Rectal smooth muscle tissue (tissue), 1 donor: ENCODE data around the gene TGIF2.

Experiments used
- H3K27ac ChIP-seq: one replicate; pipeline ENCODE4 v1.7.0; 2013; ENCODE audit warnings: low read depth, low read length, inconsistent platforms
- H3K27me3 ChIP-seq: one replicate; pipeline ENCODE4 v1.7.0; 2013; ENCODE audit warnings: low read length; ENCODE audit not compliant: control insufficient read depth, insufficient read depth
- H3K36me3 ChIP-seq: one replicate; pipeline ENCODE4 v1.7.0; 2013; ENCODE audit warnings: low read length; ENCODE audit not compliant: control insufficient read depth, insufficient read depth
- H3K4me1 ChIP-seq: one replicate; pipeline ENCODE4 v1.7.0; 2013; ENCODE audit warnings: low read length; ENCODE audit not compliant: control insufficient read depth, insufficient read depth
- H3K4me3 ChIP-seq: one replicate; pipeline ENCODE4 v1.7.0; 2013; ENCODE audit warnings: low read length
- H3K9ac ChIP-seq: one replicate; pipeline ENCODE4 v1.7.0; 2013; ENCODE audit warnings: low read length

TGIF2 gene

GRCh38 chr20:36573798-36574365, 485 bp downstream of the TGIF2 start:
- H3K4me1 ChIP-seq: peaks cover 11% of the 10 kb centered on the region

GRCh38 chr20:36574366-36575135, 1.2 kb downstream of the TGIF2 start:
- Histone ChIP-seq H3K4me3 (peak overlapping the region; percentile 71), H3K9ac (peak overlapping the region; percentile 27), H3K36me3 (peaks cover 6% of the 10 kb centered on the region), H3K27ac (peak overlapping the region; percentile 53), H3K27me3 (no peaks in the 10 kb centered on the region), H3K4me1 (peaks cover 11% of the 10 kb centered on the region)

More at GRCh38 chr20:36573798-36574365, 485 bp downstream of the TGIF2 start:
- H3K36me3 ChIP-seq: peaks cover 5% of the 10 kb centered on the region
- H3K27me3 ChIP-seq: no peaks in the 10 kb centered on the region
- peak overlapping the region; percentile 75 for H3K9ac ChIP-seq
- H3K27ac ChIP-seq: peak overlapping the region; percentile 81
- peak overlapping the region; percentile 71 for H3K4me3 ChIP-seq

GRCh38 chr20:36576081-36576445, 2.7 kb downstream of the TGIF2 start:
- Histone ChIP-seq H3K4me3 (no peak overlapping the region), H3K4me1 (peaks cover 11% of the 10 kb centered on the region), H3K36me3 (peaks cover 10% of the 10 kb centered on the region), H3K27ac (no peak overlapping the region), H3K27me3 (no peaks in the 10 kb centered on the region), H3K9ac (no peak overlapping the region)

GRCh38 chr20:36578356-36579041, 5.1 kb downstream of the TGIF2 start:
- Histone ChIP-seq H3K9ac (no peak overlapping the region), H3K36me3 (peaks cover 17% of the 10 kb centered on the region), H3K27me3 (no peaks in the 10 kb centered on the region), H3K4me1 (peaks cover 5% of the 10 kb centered on the region), H3K27ac (no peak overlapping the region), H3K4me3 (no peak overlapping the region)

- Histone ChIP-seq H3K4me3 (no peak overlapping the region), H3K36me3 (peaks cover 22% of the 10 kb centered on the region), H3K4me1 (peaks cover 4% of the 10 kb centered on the region), H3K27ac (no peak overlapping the region), H3K9ac (no peak overlapping the region), H3K27me3 (no peaks in the 10 kb centered on the region)
Observed at GRCh38 chr20:36579996-36580545, 6.7 kb downstream of the TGIF2 start.

GRCh38 chr20:36582322-36582721, 8.9 kb downstream of the TGIF2 start:
- no peaks in the 10 kb centered on the region for H3K27me3 ChIP-seq
- H3K36me3 ChIP-seq: peaks cover 22% of the 10 kb centered on the region
- no peaks in the 10 kb centered on the region for H3K4me1 ChIP-seq
- no peak overlapping the region for H3K9ac ChIP-seq
- H3K27ac ChIP-seq: no peak overlapping the region
- H3K4me3 ChIP-seq: no peak overlapping the region

- no peak overlapping the region for H3K4me3 ChIP-seq
- H3K9ac ChIP-seq: no peak overlapping the region
- H3K27ac ChIP-seq: no peak overlapping the region
- peaks cover 22% of the 10 kb centered on the region for H3K36me3 ChIP-seq
- no peaks in the 10 kb centered on the region for H3K4me1 ChIP-seq
- no peaks in the 10 kb centered on the region for H3K27me3 ChIP-seq
Observed at GRCh38 chr20:36582821-36583220, 9.4 kb downstream of the TGIF2 start.

GRCh38 chr20:36584018-36584481, 10.7 kb downstream of the TGIF2 start:
- no peak overlapping the region for H3K4me3 ChIP-seq
- H3K9ac ChIP-seq: no peak overlapping the region
- no peak overlapping the region for H3K27ac ChIP-seq
- H3K36me3 ChIP-seq: peaks cover 16% of the 10 kb centered on the region
- no peaks in the 10 kb centered on the region for H3K27me3 ChIP-seq
- H3K4me1 ChIP-seq: no peaks in the 10 kb centered on the region

- no peak overlapping the region for H3K4me3 ChIP-seq
- H3K27me3 ChIP-seq: no peaks in the 10 kb centered on the region
- no peak overlapping the region for H3K27ac ChIP-seq
- peaks cover 11% of the 10 kb centered on the region for H3K36me3 ChIP-seq
- H3K4me1 ChIP-seq: no peaks in the 10 kb centered on the region
- no peak overlapping the region for H3K9ac ChIP-seq
Observed at GRCh38 chr20:36585410-36586125, 12.2 kb downstream of the TGIF2 start.

GRCh38 chr20:36587388-36588070, 14.1 kb downstream of the TGIF2 start:
- Histone ChIP-seq H3K27me3 (no peaks in the 10 kb centered on the region), H3K9ac (no peak overlapping the region), H3K36me3 (peaks cover 8% of the 10 kb centered on the region), H3K4me3 (no peak overlapping the region), H3K27ac (no peak overlapping the region), H3K4me1 (no peaks in the 10 kb centered on the region)

- Histone ChIP-seq H3K4me1 (no peaks in the 10 kb centered on the region), H3K4me3 (no peak overlapping the region), H3K36me3 (no peaks in the 10 kb centered on the region), H3K9ac (no peak overlapping the region), H3K27ac (no peak overlapping the region), H3K27me3 (no peaks in the 10 kb centered on the region)
Observed at GRCh38 chr20:36591281-36591680, 17.9 kb downstream of the TGIF2 start.
